Measurements from ENCODE around the gene PLXNB3. TPM values are rescaled to one million over a fixed set of nuclear protein-coding genes. Genes with fewer than 3 reads are reported as not detected.

PLXNB3 gene
- total and polyA plus RNA-seq, 2 of the 13 experiments (the other 11 are each of a cell fraction or from before 2014, with no cell fraction given): 3.0 to 6.9 TPM

DNA sequence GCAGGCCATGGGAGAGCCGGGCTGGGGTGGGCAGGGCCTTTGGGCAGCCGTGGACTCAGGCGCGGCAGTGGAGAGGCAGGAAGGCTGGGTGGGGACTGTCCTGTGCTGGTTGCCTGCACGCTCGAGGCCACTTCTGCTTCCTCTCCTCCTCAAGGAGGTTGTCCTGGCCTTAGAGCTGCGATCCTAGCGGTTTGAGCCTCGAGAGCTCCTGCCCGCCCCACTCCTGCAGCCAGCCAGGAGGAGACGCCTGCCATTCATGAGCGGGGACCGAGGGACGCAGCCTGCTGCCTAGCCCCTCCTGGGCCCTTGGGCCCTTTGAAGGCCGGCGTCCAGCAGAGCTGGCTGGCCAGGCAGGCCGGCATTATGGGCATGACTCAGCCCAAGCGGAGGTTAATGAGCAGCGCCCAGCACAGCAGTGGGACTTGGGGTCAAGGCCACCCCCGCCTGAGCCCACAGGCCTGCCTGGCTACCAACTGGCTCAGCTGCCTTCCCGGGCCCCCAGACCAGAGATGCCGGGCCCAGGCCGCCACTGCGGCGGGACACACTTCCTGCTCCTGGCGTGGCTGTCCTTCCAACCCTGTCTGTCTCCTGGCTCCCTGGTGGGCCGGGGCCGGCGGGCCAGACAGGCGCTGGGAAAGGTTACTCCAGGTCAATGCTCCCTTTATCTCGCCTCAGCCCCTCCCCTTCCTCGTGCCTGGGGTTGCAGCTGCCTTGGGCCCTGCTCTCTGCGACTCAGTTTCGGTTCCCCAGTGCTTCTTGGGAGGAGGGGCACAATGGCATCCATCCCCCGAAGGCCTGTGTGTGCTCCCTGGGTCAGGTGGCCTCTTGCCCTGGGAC lies 37.5 kb upstream of the PLXNB3 start (continued):
- TF ChIP-seq, protein P1, sequence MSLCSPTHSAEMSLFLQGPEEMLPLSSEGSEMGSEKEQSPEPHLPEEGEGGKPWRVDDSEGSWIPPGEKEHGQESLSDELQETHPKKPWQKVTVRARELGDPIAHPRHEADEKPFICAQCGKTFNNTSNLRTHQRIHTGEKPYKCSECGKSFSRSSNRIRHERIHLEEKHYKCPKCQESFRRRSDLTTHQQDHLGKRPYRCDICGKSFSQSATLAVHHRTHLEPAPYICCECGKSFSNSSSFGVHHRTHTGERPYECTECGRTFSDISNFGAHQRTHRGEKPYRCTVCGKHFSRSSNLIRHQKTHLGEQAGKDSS (CRISPR knock-in tag; IDR thresholded peaks at IDR 0.05; ENCODE audit: borderline replicate concordance, low read depth): 0 out of 2 replicates have a peak, but pooled peaks have one; percentile 61
- TF ChIP-seq, protein P2, sequence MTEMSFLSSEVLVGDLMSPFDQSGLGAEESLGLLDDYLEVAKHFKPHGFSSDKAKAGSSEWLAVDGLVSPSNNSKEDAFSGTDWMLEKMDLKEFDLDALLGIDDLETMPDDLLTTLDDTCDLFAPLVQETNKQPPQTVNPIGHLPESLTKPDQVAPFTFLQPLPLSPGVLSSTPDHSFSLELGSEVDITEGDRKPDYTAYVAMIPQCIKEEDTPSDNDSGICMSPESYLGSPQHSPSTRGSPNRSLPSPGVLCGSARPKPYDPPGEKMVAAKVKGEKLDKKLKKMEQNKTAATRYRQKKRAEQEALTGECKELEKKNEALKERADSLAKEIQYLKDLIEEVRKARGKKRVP (CRISPR knock-in tag; IDR thresholded peaks at IDR 0.05): no peak
- TF ChIP-seq ZNF781 (CRISPR knock-in tag; IDR thresholded peaks at IDR 0.05; ENCODE audit: borderline replicate concordance, not compliant biosample characterization) (no peak), HNRNPH1 (optimal IDR thresholded peaks at IDR 0.05; ENCODE audit: low read depth, low read length) (no peak), HOXA9 (CRISPR knock-in tag; IDR thresholded peaks at IDR 0.05; ENCODE audit: borderline replicate concordance) (no peak), TCF7 (IDR thresholded peaks at IDR 0.05; ENCODE audit: low read depth) (peak; percentile 8; the same call in 1 of the 2 replicates), ZNF670 (CRISPR knock-in tag; IDR thresholded peaks at IDR 0.05; ENCODE audit: borderline replicate concordance) (peak; percentile 43; the same call in 1 of the 2 replicates), GLI4 (CRISPR knock-in tag; IDR thresholded peaks at IDR 0.05; ENCODE audit: borderline replicate concordance) (no peak), YEATS4 (CRISPR knock-in tag; IDR thresholded peaks at IDR 0.05; ENCODE audit: borderline replicate concordance) (peak; percentile 17; the same call in 1 of the 2 replicates), HDAC2 (CRISPR knock-in tag; IDR thresholded peaks at IDR 0.05) (peak; percentile 69), KMT2A (CRISPR knock-in tag; IDR thresholded peaks at IDR 0.05) (no peak), ZNF253 (CRISPR knock-in tag; IDR thresholded peaks at IDR 0.05; ENCODE audit: borderline replicate concordance) (no peak), PLRG1 (conservative IDR thresholded peaks at IDR 0.05) (no peak), YEATS2 (CRISPR knock-in tag; IDR thresholded peaks at IDR 0.05; ENCODE audit: borderline replicate concordance) (0 out of 2 replicates have a peak, but pooled peaks have one; percentile 30), NFIB (CRISPR knock-in tag; IDR thresholded peaks at IDR 0.05; ENCODE audit: borderline replicate concordance) (no peak), ZNF33B (CRISPR knock-in tag; IDR thresholded peaks at IDR 0.05) (no peak)
- TF ChIP-seq, protein P3, sequence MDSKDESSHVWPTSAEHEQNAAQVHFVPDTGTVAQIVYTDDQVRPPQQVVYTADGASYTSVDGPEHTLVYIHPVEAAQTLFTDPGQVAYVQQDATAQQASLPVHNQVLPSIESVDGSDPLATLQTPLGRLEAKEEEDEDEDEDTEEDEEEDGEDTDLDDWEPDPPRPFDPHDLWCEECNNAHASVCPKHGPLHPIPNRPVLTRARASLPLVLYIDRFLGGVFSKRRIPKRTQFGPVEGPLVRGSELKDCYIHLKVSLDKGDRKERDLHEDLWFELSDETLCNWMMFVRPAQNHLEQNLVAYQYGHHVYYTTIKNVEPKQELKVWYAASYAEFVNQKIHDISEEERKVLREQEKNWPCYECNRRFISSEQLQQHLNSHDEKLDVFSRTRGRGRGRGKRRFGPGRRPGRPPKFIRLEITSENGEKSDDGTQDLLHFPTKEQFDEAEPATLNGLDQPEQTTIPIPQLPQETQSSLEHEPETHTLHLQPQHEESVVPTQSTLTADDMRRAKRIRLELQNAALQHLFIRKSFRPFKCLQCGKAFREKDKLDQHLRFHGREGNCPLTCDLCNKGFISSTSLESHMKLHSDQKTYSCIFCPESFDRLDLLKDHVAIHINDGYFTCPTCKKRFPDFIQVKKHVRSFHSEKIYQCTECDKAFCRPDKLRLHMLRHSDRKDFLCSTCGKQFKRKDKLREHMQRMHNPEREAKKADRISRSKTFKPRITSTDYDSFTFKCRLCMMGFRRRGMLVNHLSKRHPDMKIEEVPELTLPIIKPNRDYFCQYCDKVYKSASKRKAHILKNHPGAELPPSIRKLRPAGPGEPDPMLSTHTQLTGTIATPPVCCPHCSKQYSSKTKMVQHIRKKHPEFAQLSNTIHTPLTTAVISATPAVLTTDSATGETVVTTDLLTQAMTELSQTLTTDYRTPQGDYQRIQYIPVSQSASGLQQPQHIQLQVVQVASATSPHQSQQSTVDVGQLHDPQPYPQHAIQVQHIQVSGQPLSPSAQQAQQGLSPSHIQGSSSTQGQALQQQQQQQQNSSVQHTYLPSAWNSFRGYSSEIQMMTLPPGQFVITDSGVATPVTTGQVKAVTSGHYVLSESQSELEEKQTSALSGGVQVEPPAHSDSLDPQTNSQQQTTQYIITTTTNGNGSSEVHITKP (CRISPR knock-in tag; IDR thresholded peaks at IDR 0.05; ENCODE audit: low read depth): no peak
- TF ChIP-seq, protein P4, sequence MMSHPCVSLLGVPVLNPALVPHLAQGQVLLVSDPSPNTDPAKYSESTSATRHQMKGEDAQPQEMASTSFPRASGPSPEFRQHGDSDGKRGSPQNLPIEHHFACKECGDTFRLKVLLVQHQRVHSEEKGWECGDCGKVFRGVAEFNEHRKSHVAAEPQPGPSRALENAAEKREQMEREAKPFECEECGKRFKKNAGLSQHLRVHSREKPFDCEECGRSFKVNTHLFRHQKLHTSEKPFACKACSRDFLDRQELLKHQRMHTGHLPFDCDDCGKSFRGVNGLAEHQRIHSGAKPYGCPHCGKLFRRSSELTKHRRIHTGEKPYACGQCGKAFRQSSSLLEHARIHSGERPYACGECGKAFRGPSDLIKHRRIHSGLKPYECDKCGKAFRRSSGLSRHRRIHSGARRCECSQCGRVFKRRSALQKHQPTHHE (CRISPR knock-in tag; IDR thresholded peaks at IDR 0.05; ENCODE audit: borderline replicate concordance): no peak
- TF ChIP-seq, protein P5, sequence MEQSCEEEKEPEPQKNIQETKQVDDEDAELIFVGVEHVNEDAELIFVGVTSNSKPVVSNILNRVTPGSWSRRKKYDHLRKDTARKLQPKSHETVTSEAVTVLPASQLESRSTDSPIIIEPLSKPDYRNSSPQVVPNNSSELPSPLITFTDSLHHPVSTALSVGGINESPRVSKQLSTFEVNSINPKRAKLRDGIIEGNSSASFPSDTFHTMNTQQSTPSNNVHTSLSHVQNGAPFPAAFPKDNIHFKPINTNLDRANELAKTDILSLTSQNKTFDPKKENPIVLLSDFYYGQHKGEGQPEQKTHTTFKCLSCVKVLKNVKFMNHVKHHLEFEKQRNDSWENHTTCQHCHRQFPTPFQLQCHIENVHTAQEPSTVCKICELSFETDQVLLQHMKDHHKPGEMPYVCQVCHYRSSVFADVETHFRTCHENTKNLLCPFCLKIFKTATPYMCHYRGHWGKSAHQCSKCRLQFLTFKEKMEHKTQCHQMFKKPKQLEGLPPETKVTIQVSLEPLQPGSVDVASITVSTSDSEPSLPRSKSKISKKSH (CRISPR knock-in tag; IDR thresholded peaks at IDR 0.05; ENCODE audit: borderline replicate concordance): no peak

Measured in HepG2 (cell line).